GM19238 (cell line): ENCODE results near the gene ADAMTS2.
"Not testable (repeated sequence)": the region's sequence is repeated elsewhere in the genome, so short reads cannot be mapped to it uniquely, and the experiment has no call there.

Experiments
- DNase-seq: peaks from one replicate; pipeline ENCODE4 v3.0.0; 2011; ENCODE audit warnings: low spot score; ENCODE audit not compliant: insufficient read length

ADAMTS2 gene

DNA sequence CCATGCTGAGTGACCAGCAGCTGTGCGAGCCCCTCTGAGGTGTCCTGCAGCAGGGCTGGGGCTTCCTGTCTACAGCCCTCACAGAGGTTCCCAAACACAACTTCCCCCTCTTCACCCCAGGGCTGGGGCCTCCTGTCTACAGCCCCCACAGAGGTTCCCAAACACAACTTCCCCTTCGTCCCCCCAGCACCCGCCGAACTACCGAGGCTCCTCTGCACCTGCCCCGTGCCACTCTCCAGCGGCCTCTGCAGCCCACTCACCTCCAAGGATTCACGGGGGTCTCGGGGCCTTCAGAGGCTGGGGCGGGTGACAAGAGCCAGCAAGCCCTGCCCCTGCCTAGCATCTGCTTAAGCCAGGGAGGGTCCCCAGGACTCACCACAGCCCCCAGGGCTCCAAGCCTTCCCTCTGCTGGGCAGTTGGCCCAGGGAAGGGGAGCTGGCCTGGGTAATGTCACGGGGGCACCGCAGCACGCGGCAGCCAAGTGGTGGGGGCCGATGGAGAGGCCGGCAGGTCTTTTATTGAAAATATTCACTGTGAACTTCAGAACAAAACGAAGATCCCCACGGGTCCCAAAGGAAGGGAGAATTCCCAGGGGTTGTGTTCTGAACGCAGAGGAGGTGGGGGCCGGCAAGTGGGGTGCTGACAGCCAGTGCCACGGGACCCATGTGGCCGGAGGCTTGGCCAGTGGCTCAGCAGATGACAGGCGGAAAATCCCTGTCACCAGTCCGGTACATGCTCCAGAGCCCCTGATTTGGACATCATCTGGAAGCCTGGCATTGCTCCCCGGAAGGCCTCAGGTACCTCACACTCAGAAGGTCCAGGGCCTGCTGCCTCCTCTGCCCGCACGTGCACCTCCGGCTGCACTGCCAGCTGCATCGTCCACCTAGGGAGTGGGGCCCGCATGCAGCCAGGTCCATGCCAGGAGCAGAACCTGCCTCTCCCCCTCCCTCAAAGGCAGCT, 125.3 kb downstream of the ADAMTS2 start:
- DNase-seq = no peak

DNA sequence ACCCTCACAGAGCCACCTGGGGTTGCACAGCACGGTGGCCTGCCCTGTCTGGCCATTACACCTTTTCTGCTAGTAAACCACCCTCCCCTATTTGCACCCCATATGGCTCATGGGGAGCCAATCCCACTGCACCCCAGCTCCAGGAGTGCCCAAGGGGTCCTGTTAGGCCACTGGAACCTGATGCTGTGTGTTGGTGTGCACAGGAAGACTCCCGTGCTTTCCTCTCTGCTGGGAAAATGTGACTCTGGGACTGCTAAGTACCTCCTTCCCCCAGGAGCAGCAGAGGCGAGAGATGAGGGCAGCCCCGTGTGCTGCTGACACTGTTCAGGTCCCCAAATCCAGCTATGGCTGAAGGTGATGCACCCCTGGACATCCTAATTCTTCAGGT, 126.3 kb downstream of the ADAMTS2 start:
- DNase-seq = no peak

DNA sequence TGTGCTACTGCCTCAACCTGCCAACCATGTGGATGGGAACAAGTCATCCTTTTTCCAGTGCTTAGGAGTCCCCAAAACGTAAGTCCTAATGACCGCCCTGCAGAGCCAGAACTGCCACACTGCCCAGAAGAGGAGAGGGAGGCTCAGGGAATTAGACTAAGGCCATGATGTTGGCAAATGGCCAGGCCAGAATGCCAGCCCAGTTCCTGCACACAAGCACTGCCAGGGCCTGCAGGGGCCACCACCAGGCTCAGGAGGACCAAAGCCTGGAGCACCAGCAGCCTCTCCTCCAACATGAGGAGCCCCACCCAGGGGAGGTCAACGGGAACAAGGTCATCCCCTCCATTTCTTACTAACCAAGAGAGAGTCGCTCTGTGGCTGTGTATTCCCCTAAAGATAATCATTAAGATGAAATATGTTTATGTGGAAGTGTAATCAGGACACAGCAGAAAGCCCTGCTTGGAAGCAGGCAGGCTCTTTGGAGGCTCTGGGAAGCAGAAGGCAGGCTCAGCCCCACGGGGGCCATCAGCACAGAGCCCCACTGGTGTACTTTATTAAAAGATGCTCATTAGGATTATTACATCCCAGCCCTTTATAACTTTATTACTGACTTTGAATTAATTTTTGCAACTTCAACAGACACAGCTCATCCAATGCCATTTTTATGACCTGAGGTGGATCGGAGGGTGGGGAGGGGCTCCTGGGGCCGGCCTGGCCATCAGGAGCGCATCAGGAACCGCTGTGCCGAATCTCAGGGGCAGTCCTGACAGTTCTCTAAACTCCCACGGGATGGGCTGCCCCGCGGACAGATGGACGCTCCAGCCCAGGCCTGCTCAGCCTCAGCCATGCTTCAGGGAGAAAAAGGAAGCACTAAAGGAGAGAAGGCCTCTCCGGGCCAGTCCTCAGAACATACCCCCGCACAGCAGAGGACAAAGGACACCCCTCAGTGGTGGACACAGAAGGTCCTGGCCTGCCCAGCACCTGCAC, 127.0 kb downstream of the ADAMTS2 start:
- no peak for DNase-seq

DNA sequence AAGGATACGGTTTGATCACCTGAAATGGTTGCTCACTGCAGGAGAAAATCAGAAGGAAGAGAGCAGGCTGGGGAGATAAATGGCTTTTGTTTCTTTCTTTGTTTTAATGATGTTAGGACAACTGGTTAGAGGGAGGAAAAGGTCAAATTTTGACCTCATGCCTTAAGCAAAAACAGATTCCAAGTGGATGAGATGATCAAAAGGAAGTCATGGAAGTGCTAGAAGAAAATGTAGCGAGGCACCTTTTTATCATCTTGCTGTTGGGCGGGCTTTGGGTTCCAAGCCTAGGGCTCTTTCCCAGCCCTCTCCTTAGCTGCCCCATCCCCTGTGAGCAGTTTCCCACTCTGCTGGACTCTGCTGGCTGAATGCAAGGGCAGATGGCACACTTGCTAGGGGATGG, 127.9 kb downstream of the ADAMTS2 start:
- DNase-seq = no peak

DNA sequence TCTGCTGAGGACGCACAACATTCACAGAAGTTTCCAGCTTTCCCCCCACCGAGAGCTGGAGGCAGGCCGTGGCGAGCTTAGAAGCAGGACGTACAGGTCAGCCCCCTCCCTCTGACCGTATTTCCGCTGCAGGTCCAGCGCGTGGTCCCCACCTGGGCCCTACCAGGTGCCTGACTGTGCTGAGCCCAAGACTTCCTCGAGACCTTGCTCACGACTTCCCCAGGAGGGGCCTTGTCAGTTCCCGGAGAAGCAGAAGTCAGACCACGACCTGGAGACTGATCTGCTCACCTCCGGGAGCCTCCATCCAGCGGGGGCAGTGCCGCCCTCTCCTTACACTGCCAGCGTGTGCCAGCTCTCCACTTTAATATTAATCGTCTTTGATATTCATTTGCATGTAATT, 128.9 kb downstream of the ADAMTS2 start:
- DNase-seq = not testable (repeated sequence)

DNA sequence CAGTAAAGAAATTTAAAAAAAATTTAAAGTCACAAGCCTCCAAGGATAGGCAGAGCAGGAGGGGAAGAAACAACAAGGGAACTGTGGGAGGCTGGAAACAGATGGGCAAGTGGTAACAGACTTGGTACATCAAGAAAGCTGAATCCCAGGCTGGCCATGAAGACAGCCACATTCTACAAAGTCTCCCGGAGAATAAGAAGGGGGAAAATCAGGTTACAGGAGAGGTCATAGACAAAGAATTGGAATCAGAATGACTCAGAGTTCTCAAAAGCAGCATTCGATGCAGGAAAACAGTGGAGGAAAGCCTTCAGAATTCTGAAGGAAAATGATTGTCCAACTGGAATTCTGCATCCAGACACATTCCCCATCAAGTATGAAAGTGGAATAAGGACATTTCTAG, 129.7 kb downstream of the ADAMTS2 start:
- no peak for DNase-seq

DNA sequence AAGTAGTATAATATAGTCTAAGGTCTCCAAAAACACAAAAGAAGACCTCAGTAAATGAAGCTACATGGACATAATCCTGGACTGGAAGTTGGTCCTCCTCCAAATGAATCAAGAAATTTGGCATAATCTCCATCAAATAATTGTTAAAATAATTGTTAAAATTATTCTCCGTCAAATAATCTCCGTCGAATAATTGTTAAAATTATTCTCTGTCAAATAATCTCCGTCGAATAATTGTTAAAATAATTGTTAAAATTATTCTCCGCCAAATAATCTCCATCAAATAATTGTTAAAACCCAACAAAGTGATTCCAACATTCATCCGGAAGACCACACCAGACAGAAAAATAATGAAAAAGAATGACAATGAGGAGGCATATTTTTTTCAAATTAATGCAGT, 130.6 kb downstream of the ADAMTS2 start:
- no peak for DNase-seq

DNA sequence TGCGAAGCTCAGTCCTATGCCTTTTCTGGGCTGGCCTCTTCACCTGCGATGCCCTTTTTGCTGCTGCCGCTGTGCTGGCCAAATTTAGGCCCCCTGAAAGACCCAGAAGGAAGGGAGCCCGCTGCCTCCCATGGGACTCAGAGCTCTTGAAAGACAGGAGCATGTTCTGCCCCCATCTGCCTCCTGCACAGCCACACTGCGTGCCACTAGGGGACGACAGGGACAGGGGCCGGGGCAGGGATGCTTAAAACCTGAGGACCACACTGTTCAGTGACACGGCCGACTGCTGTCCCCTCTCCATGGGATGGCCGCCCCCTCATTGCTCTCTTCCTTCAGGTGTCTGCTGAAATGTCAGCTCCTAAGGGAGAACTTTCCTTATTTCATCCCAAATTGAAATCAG, 132.4 kb downstream of the ADAMTS2 start:
- no peak for DNase-seq

DNA sequence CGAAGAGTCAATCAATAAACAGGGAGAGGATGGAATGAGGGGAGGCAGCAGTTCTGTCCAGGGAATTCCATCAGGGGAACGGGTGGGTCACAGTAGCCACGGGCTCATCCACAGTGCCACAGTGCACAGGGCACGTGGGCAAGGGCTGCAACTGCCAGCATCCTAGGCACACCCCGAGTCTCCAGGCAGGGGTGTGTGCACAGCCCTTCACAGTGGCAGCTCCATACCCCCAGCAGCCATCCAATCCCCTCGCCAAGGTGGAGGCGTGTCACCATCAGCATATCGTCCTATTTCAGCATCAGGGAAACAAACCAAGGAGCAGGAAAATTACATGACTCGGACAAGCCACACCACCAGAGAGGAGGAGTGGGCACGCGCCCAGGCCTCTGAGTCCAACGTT, 133.6 kb downstream of the ADAMTS2 start:
- no peak for DNase-seq

DNA sequence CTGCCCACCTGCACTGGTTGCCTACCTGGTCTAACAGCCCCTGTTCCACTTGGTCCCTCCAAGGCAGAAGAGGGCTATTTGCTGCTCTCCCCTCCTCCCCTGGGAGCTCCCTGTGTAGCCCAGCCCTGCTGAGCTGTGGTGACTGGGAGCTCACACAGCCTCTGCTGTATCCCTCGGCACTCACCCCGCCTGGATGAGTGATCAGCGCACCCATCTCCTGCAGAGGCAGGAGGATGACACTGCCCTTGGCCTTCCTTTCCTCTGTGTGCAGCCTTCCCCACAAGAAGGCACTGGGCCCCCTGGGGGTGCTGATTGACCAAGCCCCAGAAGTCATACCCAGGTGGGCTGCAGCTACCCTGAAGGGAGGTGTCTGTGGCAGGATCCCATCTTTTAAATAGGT, 134.2 kb downstream of the ADAMTS2 start:
- no peak for DNase-seq

DNA sequence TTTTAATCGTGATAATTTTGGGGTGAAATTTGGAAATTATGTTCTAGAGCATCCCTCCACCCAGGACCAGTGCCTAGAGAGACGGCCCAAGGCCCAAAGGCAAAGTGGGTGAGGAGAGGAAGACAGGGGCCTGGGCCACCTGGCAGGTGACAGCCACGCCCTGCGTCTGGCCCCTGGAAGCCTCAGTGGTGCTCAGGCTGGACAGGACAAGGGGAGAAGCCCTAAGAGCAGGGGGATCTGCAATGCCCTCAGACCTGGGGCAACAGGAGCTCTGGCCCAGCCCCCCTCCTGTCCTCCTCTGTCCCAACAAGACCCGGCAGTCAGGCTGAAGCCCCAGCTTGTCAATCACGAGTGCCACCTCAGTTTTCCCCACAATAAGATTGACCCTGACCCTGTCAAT, 134.8 kb downstream of the ADAMTS2 start:
- no peak for DNase-seq

DNA sequence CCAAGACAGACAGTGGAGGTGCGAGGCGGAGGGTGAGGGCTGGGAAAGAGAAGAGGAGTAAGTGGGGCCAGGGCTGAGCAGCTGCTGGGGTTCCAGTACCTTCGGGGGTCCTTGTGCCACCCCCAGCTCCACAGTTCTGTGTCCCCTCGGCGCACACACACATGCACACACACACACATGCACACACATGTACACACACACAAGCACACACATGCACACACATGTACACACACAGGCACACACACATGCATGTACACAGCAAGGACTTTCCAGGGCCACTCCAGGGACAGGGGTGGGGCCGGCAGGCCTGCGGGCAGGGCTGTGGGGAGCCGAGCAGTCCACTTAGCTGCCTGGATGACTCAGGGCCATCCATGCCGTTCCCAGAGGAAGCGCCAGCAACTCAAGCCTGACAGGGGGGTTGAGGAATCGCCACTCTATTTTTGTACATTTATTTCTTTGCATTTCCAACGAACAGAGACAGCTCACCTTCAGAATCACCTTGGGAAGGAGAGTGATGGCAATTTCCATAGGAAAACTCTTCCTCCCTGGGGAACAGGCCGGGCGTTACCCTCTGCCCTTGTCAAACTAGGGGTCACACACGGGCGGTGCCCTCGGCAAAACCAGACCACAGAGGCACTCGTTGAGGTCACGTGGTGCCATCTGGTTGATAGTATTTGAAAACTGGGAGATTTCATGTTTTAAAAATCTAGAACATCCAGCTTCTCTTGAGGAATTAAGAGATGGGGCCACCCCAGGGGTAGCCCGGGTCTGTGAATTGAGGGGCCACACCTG, 135.7 kb downstream of the ADAMTS2 start:
- DNase-seq = no peak

DNA sequence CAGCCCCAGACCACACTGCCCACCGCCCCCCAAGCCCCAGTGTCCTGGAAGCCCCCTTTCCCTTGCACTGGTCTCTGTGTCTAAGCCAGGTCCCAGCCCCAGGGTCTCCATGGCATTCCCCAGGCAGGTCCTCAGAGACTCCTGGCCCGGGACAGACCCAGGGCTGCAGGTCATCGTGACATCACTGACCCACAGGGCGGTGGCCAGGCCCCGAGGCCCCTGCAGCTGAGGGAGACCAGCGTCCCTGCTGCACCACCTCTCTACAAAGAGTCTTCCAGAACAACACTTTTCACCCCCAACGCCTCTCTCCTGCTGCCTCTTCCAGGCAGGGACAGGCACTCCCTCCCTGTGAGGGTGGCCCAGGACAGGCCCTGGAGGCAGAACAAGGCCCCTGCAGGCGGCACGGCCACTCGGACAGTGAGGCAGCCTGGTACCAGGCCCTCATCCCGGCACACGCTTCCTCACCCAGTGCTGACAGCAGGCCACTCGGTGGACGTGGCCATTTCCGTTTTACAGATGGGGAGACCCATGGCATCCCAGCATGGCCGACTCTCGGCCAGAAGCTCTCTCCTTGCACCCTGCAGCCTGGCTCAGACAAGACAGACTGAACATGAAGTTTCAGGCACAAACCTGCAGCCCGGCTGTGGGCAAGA, 136.4 kb downstream of the ADAMTS2 start:
- no peak for DNase-seq

DNA sequence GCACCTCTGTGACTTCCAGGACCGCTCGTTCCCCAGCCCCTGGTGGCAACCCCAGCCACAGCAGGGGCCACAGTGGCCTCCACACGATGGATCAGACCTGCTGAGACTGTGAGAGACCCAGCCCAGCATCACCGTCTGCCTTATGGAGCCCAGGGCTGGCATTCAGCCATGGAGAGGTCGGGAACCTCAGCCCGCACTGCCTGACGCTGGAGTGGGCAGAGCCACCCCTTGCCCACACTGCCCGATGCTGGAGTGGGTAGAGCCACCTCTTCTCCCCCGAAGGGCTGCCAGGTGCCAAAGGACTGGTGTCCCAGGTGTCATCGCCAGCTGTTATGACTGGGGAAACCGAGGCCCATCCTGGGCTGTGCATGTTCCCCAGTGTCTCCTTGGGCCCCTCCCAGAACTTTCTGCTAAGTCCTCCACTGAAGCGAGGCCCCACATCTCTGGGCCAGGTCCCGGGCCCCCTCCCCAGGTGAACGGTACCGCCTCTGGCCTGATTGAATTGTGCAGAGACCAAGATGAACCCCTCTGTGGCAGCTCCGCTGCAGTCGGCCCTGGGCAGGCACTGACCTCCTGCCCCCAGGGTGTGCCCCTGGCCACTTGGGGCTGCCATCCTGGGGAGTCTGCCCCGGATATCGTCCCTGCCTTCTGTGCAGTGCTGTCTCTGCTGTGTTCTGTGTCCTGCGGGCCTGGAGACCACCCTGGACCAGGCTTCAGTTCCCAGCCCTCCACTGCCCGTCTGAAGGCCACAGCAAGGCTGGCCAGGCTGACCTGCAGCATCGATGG, 137.1 kb downstream of the ADAMTS2 start:
- DNase-seq = no peak

DNA sequence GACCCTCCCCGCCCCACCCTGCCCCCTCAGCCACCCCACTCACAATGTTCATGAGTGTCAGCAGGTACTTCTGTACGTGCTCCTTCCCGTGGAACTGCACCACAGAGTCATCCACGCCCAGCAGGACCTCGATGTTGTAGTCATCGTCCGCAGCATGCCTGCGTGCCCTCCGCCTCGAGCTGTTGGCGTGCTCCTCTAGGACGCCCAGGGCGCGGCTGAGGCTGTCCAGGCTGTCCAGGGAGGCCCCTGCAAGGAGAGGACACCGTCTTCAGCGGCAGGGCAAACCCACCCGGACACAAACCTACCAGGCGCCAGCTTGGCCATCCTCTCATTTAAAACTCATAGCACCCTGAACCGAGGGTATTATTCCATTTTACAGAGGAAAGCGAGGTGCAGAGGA, 137.8 kb downstream of the ADAMTS2 start:
- no peak for DNase-seq

DNA sequence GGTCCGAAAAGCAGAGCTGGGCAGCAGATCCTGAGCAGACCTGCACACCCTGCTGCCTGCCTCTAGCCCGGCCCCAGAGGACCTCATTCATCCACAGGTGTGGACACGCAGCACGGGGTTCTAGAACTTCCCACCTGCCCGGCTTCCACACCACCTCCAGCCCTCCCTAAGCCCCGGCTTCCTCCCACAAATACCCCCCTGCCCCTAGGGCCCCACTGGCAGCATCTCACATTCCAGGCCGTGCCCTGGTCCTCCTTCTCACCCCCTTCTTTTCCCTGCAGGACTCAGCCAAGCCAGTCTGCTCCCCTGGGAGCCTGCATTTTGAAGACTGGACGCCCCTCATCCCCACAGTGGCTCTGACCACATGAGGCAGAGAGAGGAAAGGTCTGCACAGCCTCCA, 138.9 kb downstream of the ADAMTS2 start:
- DNase-seq = no peak

DNA sequence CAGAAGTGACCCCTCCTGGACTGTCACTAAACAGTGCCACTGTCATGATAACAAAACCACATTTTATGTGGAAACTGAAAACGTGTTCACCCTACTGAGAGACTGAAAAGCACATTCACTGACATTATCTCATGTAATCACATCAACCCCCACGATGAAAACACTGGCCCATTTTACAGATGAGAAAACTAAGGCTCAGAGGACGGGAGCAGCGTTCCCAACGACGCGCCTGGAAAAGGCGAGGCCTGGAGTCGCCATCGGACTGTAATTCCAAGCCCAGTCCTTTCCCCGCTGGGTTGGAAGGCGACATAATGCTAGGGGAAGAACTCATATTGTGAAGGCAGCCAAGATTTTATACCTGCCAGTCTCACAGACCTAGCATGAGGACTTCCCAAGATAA, 140.0 kb downstream of the ADAMTS2 start:
- no peak for DNase-seq

DNA sequence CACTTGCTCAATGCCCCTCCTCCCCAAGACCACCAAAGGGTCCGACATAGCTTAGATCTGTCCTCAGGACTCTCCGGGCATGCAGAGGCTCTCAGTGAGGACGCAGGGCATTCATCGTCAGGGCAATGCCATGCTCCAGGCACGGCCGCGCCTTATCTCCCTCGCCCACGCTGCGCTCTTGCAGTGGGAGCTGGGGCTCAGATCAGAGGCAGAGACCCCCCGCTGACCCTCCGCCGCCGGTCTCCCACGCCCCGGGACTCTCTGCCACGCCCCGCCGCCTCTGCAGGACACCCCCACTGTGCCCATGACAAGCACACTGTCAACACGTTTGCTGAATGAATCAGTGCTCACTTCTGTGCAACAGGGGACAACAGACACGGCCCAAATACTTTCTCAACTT, 140.7 kb downstream of the ADAMTS2 start:
- DNase-seq = no peak

DNA sequence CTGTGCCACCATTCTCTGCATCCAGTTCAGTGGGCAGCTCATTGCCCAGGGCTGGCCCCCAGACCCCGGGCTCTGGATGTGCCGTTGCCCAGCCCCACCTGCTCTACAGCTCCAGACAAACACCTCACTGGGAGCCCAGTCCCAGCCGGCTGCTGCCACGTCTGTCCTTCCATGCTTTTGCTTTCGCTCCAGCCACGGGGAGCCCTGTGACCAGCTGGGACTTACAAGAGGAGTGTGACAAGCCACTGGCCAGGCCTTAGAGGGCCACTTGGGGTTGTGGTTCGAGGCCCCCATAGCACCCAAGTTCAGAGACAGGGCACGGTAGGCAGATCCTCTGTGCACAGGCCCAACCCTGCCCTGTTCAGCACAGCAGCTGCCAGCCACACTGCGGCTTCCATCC, 142.0 kb downstream of the ADAMTS2 start:
- DNase-seq = no peak

DNA sequence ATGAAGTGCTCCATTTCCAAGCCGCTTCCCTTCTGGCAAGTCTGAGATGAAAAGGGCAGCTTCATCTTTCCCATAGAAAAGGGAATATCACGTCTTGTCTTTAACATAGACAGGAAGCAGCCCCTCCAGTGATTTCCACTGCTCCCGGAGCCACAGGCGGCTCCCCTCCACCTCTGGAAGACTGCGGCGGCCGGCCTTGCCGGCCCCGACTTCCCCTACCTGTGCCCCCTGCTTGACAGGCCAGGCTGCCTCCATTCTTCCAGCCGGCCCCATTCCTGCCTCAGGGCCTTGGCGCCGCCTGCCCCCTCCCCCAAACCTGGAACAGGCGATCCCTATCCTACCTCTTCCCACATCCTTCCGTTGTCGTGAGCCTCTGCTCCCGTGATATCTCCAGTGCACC, 143.3 kb downstream of the ADAMTS2 start:
- DNase-seq = no peak
